HG03045 (cell line): ENCODE measurements around the gene NIPBL.
"Not testable (repeated sequence)": the region's sequence is repeated elsewhere in the genome, so short reads cannot be mapped to it uniquely, and the experiment has no call there.

Source experiments
- ATAC-seq: cut with Tn5 transposase; IDR thresholded peaks from one replicate; pipeline ENCODE4 v1.9.1; 2021; ENCODE audit warnings: mild to moderate bottlenecking, moderate library complexity; ENCODE audit not compliant: unreplicated experiment

The NIPBL gene

GRCh38 chr5:36901077-36901476, 24.5 kb downstream of the NIPBL start:
- not testable (repeated sequence) for ATAC-seq

DNA sequence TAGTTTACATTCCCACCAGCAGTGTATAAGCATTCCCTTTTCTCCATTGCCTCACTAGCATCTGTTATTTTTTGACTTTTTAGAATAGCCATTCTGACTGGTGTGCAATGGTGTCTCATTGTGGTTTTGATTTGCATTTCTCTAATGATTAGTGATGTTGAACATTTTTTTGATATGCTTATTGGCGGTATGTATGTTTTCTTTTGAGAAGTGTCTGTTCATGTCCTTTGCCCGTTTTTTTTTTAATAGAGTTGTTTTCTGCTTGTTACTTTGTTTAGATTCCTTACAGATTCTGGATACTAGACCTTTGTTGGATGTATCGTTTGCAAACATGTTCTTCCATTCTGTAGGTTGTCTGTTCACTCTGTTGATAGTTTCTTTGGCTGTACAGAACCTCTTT, 25.3 kb downstream of the NIPBL start:
- ATAC-seq, result no peak

GRCh38 chr5:36902353-36902752, 25.8 kb downstream of the NIPBL start:
- no peak for ATAC-seq

GRCh38 chr5:36904677-36905076, 28.1 kb downstream of the NIPBL start:
- ATAC-seq, result no peak

- ATAC-seq, result no peak
Observed at GRCh38 chr5:36908544-36909260, 32.1 kb downstream of the NIPBL start.

- ATAC-seq, result no peak
Observed at GRCh38 chr5:36915653-36916052, 39.1 kb downstream of the NIPBL start.

- not testable (repeated sequence) for ATAC-seq
Observed at GRCh38 chr5:36916614-36917013, 40.0 kb downstream of the NIPBL start.

DNA sequence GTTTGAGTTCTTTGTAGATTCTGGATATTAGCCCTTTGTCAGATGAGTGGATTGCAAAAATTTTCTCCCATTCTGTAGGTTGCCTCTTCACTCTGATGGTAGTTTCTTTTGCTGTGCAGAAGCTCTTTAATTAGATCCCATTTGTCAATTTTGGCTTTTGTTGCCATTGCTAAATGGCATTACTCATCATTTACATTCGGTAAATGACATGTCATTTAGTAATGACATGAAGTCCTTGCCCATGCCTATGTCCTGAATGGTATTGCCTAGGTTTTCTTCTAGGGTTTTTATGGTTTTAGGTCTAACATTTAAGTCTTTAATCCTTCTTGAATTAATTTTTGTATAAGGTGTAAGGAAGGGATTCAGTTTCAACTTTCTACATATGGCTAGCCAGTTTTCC, 40.8 kb downstream of the NIPBL start:
- not testable (repeated sequence) for ATAC-seq

DNA sequence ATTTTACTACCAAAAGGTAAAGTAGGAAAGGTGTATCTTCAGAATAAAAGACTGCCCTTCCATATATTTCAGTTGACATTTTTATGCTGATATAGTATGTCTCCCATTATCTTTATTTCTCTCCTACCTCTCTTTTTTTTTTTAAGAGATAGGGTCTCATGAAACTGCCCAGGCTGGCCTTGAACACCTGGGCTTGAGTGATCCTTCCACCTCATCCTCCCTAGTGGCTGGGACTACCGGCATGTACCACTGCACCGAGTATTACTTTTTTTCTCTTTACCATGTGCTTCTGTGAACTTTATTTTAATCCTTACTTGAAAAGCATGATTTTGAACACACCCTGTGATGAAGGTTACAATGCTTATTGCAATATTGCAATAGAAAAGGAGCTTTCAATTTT, 42.7 kb downstream of the NIPBL start:
- ATAC-seq, result no peak

GRCh38 chr5:36919650-36920049, 43.1 kb downstream of the NIPBL start:
- no peak for ATAC-seq

DNA sequence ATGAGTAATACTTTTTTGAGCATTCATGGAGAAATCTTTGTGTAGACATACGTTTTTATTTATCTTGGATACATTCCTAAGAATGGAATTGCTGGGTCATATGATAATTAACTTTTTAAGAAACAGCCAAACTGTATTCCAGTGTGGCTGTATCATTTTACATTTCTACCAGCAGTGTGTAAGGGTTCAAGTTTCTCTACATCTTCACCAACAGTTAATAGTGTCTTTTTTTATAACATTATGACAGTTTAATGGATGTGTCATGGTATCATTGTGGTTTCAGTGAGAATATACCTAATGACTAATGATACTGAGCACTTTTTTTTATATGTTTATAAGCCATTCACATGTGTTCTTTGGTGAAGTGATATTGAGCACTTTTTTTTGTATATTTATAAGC, 52.4 kb downstream of the NIPBL start:
- ATAC-seq, result no peak

GRCh38 chr5:36929438-36929837, 52.9 kb downstream of the NIPBL start:
- no peak for ATAC-seq

DNA sequence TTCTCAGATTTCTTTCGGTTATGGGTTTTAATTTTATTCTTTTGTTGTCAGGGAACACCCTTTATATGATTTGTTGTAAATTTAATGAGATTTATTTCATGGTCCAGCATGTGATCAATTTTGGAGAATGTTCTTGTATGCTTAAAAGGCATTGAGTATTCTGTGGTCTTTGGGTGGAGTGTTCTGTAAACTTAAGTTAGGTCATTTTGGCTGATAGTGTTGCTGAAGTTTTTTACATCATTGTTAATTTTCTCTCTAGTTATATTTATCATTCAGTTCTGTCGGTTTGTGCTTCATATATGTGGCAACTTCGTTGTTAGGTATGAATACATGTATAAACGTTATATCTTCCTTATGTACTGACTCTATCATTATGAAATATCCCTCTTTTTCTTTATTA, 55.5 kb downstream of the NIPBL start:
- no peak for ATAC-seq

DNA sequence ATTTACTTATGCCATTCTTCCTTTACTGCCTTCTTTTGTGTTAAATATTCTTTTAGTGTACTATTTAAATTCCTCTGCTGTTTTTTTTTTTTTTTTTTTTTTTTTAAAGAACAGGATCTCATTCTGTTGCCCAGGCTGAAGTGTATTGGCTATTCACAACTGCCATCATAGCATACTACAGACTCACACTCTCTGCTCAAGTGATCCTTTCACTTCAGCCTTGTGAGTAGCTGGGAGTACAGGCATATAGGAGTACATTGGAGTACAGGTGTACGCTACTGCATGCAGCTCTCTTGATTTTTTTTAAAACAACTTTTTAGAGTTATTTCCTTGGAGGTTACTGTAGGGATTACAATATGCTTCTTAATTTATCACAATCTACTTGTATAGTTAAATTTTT, 56.1 kb downstream of the NIPBL start:
- ATAC-seq, result no peak

- ATAC-seq, result no peak
Observed at GRCh38 chr5:36934740-36935356, 58.3 kb downstream of the NIPBL start.

DNA sequence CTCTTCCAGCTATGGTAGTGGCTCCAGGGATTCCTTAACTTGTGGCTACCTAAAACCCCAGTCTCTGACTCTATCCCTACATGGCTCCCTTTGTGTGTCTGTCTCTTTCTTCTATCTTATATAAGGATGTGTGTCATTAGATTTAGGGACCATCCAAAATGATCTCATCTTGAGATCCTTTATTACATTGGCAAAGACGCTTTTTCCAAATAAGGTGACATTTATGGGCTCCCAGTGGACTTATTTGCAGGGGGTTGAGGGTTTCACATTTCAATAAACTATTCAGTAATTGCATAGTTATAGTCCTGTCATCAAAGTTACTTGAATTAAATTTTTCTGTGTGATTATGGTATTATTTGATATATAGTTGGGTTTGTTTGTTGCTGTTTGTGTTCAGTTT, 59.2 kb downstream of the NIPBL start:
- ATAC-seq, result no peak

DNA sequence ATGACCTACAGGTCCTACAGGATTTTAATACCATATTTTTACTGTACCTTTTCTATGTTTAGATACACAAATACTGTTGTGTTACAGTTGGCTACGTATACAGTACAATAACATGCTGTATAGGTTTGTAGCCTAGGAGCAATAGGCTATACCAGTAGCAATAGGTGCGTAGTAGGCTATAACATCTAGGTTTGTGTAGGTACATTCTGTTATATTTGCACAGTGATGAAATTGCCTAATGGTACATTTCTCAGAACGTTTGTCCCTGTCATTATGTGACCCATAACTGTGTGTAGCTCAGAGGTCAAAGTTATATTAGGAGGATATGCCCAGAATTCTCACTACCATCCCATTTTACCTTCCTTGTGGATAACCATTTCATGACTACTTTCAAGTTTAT, 59.7 kb downstream of the NIPBL start:
- ATAC-seq, result no peak

- ATAC-seq, result no peak
Observed at GRCh38 chr5:36938129-36938528, 61.6 kb downstream of the NIPBL start.

DNA sequence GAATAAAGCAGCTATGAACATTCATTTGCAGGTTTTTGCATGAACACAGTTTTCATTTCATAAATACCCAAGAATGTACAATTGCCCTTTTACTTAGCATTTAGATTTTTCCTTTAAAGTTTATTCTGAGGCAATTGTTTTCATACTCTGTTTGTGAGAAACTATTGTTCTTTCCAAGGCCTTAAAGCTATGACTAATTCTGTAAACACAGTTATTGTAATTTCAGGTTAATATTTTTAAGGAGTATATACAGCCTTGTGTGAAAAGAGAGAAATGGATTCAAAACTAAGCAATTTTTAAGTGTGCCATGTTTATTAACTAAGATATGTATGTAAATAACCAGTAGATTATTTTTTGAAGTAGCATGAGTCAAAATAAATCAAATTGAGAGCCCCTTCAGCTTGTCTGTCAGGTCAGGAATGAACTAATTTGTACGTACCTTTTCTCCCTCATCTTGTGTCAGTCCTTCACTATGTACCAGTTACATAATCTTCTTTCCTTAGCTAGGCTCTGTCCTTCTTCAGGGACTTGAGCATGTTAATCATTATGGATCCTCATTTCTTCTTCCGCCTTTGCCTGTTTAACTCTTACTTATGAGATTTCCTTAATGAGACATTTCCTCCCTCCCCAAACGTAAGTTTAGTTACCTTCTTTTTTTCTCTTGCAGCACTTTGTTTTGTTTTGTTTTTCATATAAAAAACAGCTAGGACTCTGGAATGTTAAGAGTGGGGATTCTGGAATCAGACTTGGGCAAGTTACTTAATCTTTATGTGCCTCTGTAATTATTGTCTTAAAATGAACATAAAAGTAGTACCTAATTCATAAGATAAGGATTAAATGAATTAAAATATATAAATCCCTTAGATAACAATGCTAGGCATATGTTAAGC, 63.6 kb downstream of the NIPBL start:
- no peak for ATAC-seq

GRCh38 chr5:36943584-36943983, 67.0 kb downstream of the NIPBL start:
- no peak for ATAC-seq

DNA sequence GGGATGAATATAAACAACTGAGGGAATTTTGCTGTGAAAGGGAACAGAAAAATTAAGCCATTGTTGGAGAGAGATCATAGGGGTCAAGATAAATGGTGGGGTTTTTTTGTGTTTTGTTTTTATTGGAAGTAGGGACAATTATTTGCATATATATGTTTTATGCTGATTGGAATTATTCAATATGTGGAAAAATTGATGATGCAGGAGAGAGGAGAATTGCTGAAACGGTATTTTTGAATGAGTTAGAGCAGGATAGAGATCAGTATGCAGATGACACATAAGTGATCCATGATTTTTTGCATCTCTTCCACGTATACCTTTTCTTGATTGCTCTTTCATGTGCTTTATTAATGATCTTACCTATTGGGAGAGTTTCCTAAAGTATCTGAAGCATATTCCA, 67.5 kb downstream of the NIPBL start:
- ATAC-seq, result no peak
